ENCODE data around the gene VPS26A. TPM values are rescaled to one million over a fixed set of nuclear protein-coding genes. Genes with fewer than 3 reads are reported as not detected.
"Not testable (repeated sequence)": the region's sequence is repeated elsewhere in the genome, so short reads cannot be mapped to it uniquely, and the experiment has no call there.

VPS26A gene
- total RNA-seq, 1 donor from 2014 or later = 34.5 TPM

- peak; percentile 45 for DNase-seq
These were observed 20.2 kb upstream of the VPS26A start for GRCh38 chr10:69103784-69104183.

- no peak for DNase-seq
These were observed 18.8 kb upstream of the VPS26A start for GRCh38 chr10:69104994-69105790.

GRCh38 chr10:69107176-69107490, 16.8 kb upstream of the VPS26A start:
- DNase-seq = no peak

GRCh38 chr10:69107699-69108098, 16.3 kb upstream of the VPS26A start:
- no peak for DNase-seq

GRCh38 chr10:69119896-69120295, 4.1 kb upstream of the VPS26A start:
- no peak for DNase-seq

- peak; percentile 79 for DNase-seq
These were observed 652 bp upstream of the VPS26A start for GRCh38 chr10:69123306-69123746.

GRCh38 chr10:69124563-69125268, 738 bp downstream of the VPS26A start:
- peak; percentile 77 for DNase-seq

- no peak for DNase-seq
These were observed 1.6 kb downstream of the VPS26A start for GRCh38 chr10:69125554-69125953.

- DNase-seq = no peak
These were observed 6.3 kb downstream of the VPS26A start for GRCh38 chr10:69130251-69130650.

- DNase-seq = no peak
These were observed 16.0 kb downstream of the VPS26A start for GRCh38 chr10:69139961-69140360.

GRCh38 chr10:69141304-69141703, 17.3 kb downstream of the VPS26A start:
- DNase-seq = no peak

GRCh38 chr10:69142074-69142473, 18.1 kb downstream of the VPS26A start:
- DNase-seq = not testable (repeated sequence)

GRCh38 chr10:69142983-69143382, 19.0 kb downstream of the VPS26A start:
- no peak for DNase-seq

- no peak for DNase-seq
These were observed 21.4 kb downstream of the VPS26A start for GRCh38 chr10:69145329-69145728.

GRCh38 chr10:69145864-69146263, 21.9 kb downstream of the VPS26A start:
- no peak for DNase-seq

GRCh38 chr10:69146759-69147158, 22.8 kb downstream of the VPS26A start:
- DNase-seq = no peak

- no peak for DNase-seq
These were observed 28.0 kb downstream of the VPS26A start for GRCh38 chr10:69151984-69152383.

GRCh38 chr10:69153227-69153626, 29.2 kb downstream of the VPS26A start:
- no peak for DNase-seq

GRCh38 chr10:69160809-69161241, 36.8 kb downstream of the VPS26A start:
- DNase-seq = no peak

- no peak for DNase-seq
These were observed 44.5 kb downstream of the VPS26A start for GRCh38 chr10:69168493-69168892.

GRCh38 chr10:69172241-69172982, 48.4 kb downstream of the VPS26A start:
- DNase-seq = no peak

- not testable (repeated sequence) for DNase-seq
These were observed 51.3 kb downstream of the VPS26A start for GRCh38 chr10:69175326-69175725.

- no peak for DNase-seq
These were observed 52.8 kb downstream of the VPS26A start for GRCh38 chr10:69176823-69177222.
